ENCODE measurements around the gene ERICH2.

The ERICH2 gene

DNA sequence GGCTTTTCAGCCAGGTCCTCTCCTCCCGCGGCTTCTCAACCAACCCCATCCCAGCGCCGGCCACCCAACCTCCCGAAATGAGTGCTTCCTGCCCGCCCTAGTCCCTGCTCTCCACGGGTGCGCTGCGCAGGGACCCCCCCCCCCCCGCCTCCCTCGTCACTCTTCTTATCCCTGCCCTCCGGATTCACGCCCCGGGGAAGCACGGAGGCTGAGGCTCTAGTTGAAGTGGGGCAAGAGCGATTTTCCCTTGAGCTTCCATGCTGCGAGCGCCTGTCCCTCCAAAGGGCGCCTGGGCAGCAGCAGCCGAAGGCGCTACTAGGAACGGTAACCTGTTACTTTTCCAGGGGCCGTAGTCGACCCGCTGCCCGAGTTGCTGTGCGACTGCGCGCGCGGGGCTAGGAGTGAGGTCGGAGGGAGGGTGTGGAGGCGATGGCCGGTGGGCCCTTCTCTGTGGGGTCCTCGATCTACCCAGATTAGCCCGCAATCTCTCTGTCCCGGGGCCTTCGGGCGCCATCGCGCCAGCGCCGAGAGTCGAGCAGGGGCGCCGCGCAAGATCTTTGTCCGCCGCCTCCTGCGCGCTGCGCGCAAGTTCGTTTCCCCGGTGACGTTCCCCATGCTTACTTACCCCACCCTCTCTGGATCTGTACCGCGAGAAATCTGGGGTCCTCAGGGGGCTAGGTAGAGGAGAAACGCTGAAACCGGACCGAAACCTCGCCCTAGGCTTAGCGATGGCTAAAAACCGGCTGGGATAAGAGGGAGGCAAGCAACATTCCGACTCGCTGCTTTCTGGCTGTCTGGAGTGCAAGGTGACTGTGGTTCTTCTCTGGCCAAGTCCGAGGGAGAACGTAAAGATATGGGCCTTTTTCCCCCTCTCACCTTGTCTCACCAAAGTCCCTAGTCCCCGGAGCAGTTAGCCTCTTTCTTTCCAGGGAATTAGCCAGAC is 47.2 kb downstream of the ERICH2 start:
- DNase-seq, result peak in 1 of 5 experiments; percentile 71

DNA sequence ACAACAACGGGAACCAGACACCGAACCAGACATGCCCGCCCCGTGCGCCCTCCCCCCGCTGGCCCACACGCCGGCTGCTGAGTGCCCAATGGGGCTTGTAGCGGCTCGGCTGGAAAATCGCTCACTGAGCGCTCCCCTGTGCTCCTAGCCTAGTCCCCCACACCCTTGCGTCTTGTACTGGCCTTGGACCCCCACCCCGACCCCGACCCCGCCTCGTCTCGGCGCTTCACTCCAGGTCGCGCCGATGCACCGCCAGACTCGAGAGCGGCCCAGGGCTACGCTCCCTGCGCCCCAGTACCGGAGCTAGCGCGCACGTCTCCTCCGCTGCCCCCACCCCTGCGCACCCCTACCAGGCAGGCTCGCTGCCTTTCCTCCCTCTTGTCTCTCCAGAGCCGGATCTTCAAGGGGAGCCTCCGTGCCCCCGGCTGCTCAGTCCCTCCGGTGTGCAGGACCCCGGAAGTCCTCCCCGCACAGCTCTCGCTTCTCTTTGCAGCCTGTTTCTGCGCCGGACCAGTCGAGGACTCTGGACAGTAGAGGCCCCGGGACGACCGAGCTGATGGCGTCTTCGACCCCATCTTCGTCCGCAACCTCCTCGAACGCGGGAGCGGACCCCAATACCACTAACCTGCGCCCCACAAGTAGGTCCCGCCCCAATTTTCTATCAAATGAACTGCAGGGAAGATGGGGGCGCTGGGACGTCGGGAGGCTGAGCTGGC is 48.0 kb downstream of the ERICH2 start:
- DNase-seq, result peak in 1 of 5 experiments; percentile 61

GRCh38 chr2:170818752-170819470 is 48.7 kb downstream of the ERICH2 start:
- no peak for DNase-seq

DNA sequence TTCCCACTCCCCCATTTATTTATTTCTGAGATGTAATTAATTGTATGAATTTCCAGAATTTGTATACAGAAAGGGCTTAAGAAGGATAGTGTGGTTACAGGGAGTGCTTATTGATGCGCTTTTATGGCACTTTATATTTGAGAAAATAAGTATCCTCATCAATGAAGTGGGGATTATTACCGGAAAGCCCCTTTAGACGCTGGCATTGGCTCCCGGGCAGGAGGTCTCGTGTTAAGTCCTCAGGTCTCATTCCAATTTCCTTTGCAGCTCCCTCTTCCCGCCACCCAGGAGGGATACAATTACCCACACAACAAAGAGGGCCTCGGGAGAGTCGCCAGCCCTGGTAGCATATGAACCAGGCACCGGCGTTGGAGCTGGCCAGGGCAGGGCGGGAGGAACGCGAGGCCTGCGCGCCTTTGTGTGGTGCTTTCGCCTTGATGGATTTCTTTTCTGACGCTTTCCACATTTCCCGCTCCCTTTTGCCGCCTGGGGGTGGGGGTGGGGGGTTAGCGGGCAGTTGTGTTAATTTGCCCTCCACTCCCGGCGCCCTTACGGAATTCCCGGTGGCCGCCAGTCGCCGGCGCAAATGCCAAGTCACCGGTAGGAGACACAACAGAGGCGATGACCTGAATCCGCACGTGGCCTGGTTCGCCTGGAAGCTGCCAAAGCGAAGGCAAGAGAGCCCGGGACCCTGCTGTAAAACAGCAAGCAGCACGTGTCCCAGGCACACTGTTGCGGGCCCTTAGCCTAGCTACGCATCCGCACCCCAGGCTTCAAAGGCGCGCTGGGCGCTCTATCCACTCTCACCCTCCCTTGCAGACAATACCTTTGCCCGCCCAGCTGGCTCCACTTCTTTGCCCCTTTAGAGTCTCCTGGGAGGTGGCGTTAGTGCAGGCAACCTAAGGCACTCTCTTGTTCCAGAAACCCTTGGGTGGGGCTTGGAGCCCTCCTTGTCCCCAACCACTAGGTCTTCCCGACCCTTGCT is 49.8 kb downstream of the ERICH2 start:
- peak in 1 of 5 experiments; percentile 48 for DNase-seq

GRCh38 chr2:170820757-170821530 is 50.8 kb downstream of the ERICH2 start:
- DNase-seq, result peak in 2 of 5 experiments; percentile 35 to 76

DNA sequence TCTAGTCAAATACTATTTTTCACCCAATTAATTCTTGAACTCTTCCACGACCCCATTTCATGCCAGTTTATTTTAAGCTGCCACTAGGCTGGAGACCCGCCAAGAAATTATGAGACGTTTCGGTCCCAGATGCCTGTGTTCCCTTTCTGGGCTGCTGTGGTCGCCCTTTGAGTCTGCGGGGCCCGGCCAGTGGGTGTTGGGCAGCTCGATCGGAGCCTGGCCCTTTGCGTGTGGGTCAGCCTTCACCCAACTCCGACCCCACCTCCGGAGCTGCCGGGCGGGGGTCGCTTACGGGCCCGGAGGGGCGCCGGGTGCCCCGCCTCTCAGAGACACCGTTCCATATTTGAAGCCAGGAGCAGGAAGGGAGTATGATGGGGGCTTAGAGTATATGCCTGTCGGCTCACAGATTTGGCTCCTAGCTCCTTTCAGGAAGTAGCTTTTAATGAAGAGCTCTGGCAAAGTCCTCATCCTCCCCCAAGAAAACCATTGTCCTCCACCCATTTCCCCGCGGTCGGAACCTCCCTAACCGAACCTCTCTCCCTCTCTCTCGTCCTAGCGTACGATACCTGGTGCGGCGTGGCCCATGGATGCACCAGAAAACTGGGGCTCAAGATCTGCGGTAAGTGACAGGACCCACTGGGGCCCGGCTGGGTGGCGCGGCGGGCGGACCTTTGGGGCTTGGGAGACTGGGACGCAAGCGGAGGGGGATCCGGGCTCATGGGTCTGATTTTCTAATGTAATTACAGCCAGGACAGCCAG is 51.5 kb downstream of the ERICH2 start:
- DNase-seq, result no peak

- peak in 1 of 5 experiments; percentile 62 for DNase-seq
Measured at GRCh38 chr2:170822290-170823087, 52.3 kb downstream of the ERICH2 start.

- DNase-seq, result no peak
Measured at GRCh38 chr2:170823088-170823897, 53.1 kb downstream of the ERICH2 start.

- no peak for DNase-seq
Measured at GRCh38 chr2:170823898-170824215, 53.7 kb downstream of the ERICH2 start.

GRCh38 chr2:170824526-170825015 is 54.4 kb downstream of the ERICH2 start:
- DNase-seq, result no peak

DNA sequence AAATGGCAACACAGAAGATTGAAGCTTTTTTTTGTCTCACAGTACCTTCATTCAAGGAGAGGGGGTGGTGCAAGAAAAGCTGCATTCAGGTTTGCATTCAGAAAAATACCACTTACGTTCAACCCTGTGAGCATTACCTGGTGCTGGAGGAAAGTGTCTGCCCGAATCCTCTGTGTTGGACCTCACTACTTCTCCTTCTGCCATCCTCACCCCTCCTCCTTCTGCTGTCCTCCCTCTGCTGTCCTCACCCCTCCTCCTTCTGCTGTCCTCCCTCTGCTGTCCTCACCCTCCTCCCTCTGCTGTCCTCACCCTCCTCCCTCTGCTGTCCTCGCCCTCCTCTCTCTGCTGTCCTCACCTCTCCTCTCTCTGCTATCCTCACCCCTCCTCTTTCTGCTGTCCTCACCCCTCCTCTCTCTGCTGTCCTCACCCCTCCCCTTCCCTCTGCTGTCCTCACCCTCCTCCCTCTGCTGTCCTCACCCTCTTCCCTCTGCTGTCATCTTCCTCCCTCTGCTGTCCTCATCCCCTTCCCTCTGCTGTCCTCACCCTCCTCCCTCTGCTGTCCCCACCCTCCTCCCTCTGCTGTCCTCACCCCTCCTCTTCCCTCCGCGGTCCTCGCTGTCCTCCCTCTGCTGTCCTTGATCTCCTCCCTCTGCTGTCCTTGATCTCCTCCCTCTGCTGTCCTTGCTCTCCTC is 57.8 kb downstream of the ERICH2 start:
- no peak for DNase-seq

GRCh38 chr2:170828533-170828916 is 58.3 kb downstream of the ERICH2 start:
- no peak for DNase-seq

DNA sequence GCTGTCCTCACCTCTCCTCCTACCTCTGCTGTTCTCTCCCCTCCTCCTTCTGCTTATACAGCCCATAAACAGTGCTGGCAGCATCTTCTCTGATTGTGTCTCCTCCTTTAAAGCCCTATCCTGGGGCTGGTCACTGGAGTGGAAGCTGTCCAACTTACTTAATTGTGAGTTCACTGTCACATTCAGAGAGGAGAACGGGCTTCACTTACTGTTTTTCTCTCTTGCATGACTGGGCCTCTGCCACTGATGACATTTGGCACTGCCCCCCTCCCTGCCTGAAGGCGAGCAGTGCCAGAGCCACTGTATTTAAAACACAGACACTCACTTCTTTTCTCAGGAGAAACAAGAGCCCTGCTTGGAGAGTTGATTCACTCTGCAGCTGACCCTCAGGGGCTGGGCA is 58.9 kb downstream of the ERICH2 start:
- DNase-seq, result no peak

GRCh38 chr2:170830166-170830565 is 60.0 kb downstream of the ERICH2 start:
- DNase-seq, result no peak

DNA sequence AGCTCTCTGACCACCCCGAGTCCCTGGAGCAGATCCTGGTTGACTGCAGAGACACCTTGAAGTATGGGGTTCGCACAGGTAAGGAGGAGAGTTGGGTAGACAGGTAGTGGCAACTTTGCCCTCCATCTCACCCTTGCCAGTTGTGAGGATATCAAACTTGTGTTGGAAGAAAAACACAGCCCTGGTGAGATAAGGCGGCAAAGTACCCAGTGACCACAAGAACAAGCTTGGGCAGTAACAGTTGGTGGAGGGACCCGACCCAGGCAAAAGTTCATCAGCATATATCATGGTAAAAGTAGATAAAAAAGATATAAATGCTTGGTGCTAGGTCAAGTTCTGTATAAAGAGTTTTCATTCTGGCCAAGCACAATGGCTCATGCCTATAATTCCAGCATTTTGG is 60.9 kb downstream of the ERICH2 start:
- no peak for DNase-seq

DNA sequence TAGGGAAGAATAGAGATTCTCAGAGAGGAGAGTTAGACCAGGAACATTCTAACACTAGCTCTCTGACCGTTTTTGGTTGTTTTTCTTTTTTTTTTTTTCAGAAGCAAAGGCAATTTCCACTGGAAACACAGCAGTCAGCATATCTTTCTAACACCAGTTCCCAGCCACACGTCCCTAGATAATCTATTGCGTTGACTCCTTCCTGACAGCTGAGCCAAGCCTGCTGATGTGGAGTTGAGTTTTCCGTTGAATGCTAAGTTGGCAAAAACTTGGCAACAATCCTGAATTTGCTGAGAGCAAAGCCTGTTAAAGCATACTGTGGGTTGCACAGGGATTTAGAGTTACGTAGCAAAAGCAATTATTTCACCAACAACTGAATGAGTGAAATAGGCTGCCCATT is 65.8 kb downstream of the ERICH2 start:
- DNase-seq, result no peak

- no peak for DNase-seq
Measured at GRCh38 chr2:170840717-170841210, 70.6 kb downstream of the ERICH2 start.

- DNase-seq, result no peak
Measured at GRCh38 chr2:170842785-170843184, 72.6 kb downstream of the ERICH2 start.

All from T-helper 2 cell (primary cell).